ENCODE measurements around the gene MEX3B.

DNA sequence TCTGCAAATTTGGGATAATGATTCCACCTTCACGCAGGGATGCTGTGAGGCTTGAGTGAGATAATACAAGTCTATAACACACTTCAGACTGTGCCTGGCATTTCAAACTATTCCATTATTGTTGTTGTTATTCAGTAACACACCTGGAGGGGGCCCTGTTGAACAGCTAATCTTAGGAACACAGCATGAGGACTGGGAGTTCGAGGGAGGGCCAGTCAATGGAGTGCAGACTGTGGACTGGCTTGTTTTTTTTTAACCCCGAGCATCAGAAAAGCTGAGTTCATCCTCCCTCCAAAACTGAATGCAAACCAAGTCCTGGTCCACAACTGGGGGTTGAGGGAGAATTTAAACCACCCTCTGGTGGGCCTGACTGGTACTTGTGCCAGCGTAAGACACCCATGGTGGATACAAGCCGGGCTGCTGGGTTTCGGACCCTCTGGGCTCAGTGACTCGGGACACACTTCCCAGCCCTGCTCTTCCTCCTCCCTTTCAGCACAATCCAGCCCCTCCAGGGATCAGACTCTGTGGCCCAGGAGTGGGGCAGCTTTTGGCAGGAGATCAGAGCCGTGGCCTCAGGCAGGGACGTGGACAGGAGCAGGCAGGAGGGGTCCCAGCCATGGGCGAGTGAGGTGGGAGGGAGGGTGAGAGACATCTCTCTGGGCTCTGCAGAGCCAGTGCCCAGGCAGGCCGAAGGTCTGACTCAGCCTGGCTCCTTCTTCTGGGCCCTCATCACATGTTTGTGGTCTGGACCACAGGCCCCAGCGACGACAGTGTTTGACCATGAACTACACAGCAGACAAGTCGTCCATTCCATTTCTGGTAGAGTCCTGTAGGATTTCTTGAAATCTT, 36.3 kb upstream of the MEX3B start:
- TF ChIP-seq, protein P1, sequence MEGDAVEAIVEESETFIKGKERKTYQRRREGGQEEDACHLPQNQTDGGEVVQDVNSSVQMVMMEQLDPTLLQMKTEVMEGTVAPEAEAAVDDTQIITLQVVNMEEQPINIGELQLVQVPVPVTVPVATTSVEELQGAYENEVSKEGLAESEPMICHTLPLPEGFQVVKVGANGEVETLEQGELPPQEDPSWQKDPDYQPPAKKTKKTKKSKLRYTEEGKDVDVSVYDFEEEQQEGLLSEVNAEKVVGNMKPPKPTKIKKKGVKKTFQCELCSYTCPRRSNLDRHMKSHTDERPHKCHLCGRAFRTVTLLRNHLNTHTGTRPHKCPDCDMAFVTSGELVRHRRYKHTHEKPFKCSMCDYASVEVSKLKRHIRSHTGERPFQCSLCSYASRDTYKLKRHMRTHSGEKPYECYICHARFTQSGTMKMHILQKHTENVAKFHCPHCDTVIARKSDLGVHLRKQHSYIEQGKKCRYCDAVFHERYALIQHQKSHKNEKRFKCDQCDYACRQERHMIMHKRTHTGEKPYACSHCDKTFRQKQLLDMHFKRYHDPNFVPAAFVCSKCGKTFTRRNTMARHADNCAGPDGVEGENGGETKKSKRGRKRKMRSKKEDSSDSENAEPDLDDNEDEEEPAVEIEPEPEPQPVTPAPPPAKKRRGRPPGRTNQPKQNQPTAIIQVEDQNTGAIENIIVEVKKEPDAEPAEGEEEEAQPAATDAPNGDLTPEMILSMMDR (IDR thresholded peaks at IDR 0.05) = no peak
- no peak for TF ChIP-seq POLR2A (IDR thresholded peaks at IDR 0.05)
